HG03175 (cell line): ENCODE results near the gene CP.

Experiments
- ATAC-seq: cut with Tn5 transposase; IDR thresholded peaks from one replicate; pipeline ENCODE4 v1.9.1; 2021; ENCODE audit warnings: mild to moderate bottlenecking, moderate library complexity; ENCODE audit not compliant: unreplicated experiment

The CP gene

DNA sequence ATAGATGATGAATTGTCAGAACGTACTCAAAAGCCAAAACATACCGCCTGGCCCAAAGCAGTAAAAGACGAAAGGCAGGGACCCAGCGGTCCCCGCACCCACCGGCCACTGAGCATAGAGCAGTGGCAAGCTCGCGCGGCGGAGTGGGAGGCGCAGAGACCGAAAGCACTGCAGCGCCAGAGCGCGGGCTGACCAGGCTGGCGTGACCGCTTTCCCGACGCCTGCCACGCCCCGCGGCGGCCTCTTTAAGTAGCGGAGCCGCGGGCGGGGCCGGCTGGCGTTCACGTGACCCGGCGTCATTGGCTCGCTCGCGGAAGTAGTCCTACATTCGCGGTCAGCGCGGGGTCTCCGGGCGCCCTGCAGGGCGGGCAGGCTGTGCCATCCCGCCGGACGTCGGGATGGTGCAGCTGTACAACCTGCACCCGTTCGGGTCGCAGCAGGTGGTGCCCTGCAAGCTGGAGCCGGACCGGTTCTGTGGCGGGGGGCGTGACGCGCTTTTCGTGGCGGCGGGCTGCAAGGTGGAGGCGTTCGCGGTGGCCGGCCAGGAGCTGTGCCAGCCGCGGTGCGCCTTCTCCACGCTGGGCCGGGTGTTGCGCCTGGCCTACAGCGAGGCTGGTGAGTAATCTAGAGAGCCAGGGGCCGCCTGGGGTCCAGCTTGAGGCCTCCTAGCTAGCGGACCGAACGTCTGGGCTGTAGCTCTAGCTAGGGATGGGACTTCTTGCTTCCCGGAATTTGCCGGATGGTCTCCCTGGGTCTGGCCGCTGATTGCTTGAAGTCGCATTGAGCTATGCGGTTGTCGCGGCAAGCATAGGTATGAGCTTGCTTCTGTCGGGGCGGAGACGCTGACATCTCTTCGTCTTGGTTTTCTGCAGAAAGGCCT lies 92.1 kb downstream of the CP start, which contains the start of gene HPS3:
Gene HPS3 (plus strand): TSS at position 313 of the 880 bp plus-strand sequence. CDS start 86 bp downstream, at position 399.
- peak; percentile 94 for ATAC-seq

DNA sequence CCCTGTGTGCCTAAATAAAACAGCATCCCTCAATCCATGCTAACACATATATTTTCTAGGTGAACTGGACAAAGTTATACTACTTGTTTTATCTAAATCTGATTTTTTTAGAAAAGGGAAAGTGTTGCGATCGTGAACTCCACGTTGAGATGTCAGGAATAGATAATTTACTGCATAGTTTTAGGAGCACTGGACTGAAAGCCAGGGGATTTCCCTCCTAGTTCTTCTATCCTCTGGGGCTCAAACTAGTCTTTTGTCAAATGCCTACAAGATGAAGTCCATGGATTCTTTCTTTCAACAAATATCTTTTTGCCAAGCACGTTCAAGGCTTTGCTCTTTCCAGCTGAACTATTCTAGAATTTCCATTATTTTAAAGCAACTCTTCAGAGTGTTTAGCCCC lies 92.8 kb downstream of the CP start:
- ATAC-seq, result no peak

DNA sequence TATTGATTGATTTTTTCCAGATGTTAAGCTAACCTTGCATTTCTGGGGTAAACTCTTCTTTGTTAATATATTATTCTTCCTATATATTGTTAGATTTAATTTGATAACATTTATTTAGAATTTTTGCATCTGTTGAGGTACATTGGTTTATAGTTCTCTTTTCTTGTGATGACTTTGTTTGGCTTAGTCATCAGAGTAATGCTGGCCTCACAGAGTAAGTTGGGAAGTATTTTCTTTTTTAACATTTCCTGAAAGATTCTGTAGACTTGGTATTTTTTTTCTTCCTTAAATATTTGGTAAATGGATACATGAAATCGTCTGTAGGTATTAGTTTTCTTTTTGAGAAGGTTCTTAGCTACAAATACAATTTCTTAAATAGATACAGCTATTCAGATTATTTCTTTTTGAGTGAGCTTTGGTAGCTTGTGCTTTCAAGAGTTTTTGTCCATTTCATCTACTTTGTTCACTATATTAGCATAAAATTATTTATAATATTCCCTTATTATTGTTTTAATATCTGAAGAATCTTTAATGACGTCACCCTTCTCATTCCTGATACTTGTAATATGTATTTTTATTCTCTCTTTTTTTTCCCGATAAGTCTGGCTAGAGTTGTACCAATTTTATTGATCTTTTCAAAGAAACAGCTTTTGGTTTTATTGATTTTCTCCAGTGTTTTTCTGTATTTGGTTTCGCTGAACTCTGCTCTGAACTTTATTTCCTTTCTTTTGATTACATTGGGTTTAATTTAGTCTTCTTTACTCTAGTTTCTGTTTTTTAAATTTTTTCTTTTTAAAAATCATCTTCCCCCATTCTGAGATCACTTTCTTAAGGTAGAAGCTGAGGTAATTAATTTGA lies 98.7 kb downstream of the CP start:
- ATAC-seq, result no peak
